ENCODE data around the gene RAP1GAP2.

GRCh38 chr17:2911755-2912111 lies 115.5 kb downstream of the RAP1GAP2 start:
- TF ChIP-seq, protein P1, sequence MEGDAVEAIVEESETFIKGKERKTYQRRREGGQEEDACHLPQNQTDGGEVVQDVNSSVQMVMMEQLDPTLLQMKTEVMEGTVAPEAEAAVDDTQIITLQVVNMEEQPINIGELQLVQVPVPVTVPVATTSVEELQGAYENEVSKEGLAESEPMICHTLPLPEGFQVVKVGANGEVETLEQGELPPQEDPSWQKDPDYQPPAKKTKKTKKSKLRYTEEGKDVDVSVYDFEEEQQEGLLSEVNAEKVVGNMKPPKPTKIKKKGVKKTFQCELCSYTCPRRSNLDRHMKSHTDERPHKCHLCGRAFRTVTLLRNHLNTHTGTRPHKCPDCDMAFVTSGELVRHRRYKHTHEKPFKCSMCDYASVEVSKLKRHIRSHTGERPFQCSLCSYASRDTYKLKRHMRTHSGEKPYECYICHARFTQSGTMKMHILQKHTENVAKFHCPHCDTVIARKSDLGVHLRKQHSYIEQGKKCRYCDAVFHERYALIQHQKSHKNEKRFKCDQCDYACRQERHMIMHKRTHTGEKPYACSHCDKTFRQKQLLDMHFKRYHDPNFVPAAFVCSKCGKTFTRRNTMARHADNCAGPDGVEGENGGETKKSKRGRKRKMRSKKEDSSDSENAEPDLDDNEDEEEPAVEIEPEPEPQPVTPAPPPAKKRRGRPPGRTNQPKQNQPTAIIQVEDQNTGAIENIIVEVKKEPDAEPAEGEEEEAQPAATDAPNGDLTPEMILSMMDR (IDR thresholded peaks at IDR 0.05) = no peak
- TF ChIP-seq POLR2A (IDR thresholded peaks at IDR 0.05) = no peak
